Mesenchymal stem cell (in vitro differentiated cells and primary cell): ENCODE measurements around the gene ANTKMT.
A peak's percentile ranks its signal among the peaks of the same experiment; 100 is the strongest.
"Not testable (repeated sequence)": the region's sequence is repeated elsewhere in the genome, so short reads cannot be mapped to it uniquely, and the experiment has no call there.

Experiments used
- DNase-seq: peaks from one replicate; pipeline ENCODE4 v3.0.0-alpha.2; 2013
- H2AFZ ChIP-seq: one replicate; pipeline ENCODE4 v1.6.1; 2013; ENCODE audit warnings: low read depth, mild to moderate bottlenecking, control low read depth, inconsistent platforms, low read length, moderate library complexity
- H2AK5ac ChIP-seq: 2 replicates; pipeline ENCODE4 v1.6.1; 2013; ENCODE audit warnings: low read length, moderate library complexity, mild to moderate bottlenecking, inconsistent platforms; ENCODE audit not compliant: severe bottlenecking
- H2BK120ac ChIP-seq: one replicate; pipeline ENCODE4 v1.6.1; 2013; ENCODE audit warnings: low read depth, mild to moderate bottlenecking, inconsistent platforms, low read length, moderate library complexity
- H2BK12ac ChIP-seq, 2 experiments: one replicate each; pipeline ENCODE4 v1.6.1; 2013; ENCODE audit warnings: inconsistent platforms in 2 of 2, low read length in 2 of 2, mild to moderate bottlenecking in 2 of 2, moderate library complexity in 2 of 2, control low read depth in 1 of 2
- H2BK15ac ChIP-seq: one replicate; pipeline ENCODE4 v1.6.1; 2013; ENCODE audit warnings: mild to moderate bottlenecking, low read depth, inconsistent platforms; ENCODE audit not compliant: poor library complexity, severe bottlenecking
- H2BK5ac ChIP-seq: 2 replicates; pipeline ENCODE4 v1.6.1; 2013; ENCODE audit warnings: low read depth, mild to moderate bottlenecking, low read length, control low read depth, inconsistent platforms; ENCODE audit not compliant: poor library complexity, severe bottlenecking
- H3K14ac ChIP-seq, 2 experiments: one replicate each; pipeline ENCODE4 v1.6.1; 2013; ENCODE audit warnings: inconsistent platforms in 2 of 2, low read length in 2 of 2, control low read depth in 1 of 2, mild to moderate bottlenecking in 1 of 2, moderate library complexity in 1 of 2
- H3K18ac ChIP-seq, 2 experiments: one replicate each; pipeline ENCODE4 v1.6.1; 2013; ENCODE audit warnings: inconsistent platforms in 2 of 2, low read length in 2 of 2, control low read depth in 1 of 2, low read depth in 1 of 2, mild to moderate bottlenecking in 1 of 2
- H3K23ac ChIP-seq, 2 experiments: one replicate each; pipeline ENCODE4 v1.6.1; 2013; ENCODE audit warnings: inconsistent platforms in 2 of 2, low read length in 2 of 2, mild to moderate bottlenecking in 2 of 2, moderate library complexity in 2 of 2, control low read depth in 1 of 2
- H3K27ac ChIP-seq: 2 replicates; pipeline ENCODE4 v1.5.1; 2013; ENCODE audit warnings: mild to moderate bottlenecking, moderate library complexity, low read length, control low read depth, inconsistent platforms; ENCODE audit not compliant: poor library complexity, severe bottlenecking
- H3K27me3 ChIP-seq, 2 experiments: 2 replicates each; pipeline versions ENCODE4 v1.6.1 to v1.7.0; 2013; ENCODE audit warnings: low read length in 2 of 2, mild to moderate bottlenecking in 2 of 2, moderate library complexity in 2 of 2, control low read depth in 1 of 2, inconsistent platforms in 1 of 2; ENCODE audit not compliant: control insufficient read depth in 1 of 2, insufficient read depth in 1 of 2
- H3K36me3 ChIP-seq, 2 experiments: 2 replicates each; pipeline versions ENCODE4 v1.6.1 to v1.7.0; 2013; ENCODE audit warnings: low read length in 2 of 2, control low read depth in 1 of 2, inconsistent platforms in 1 of 2, low read depth in 1 of 2, mild to moderate bottlenecking in 1 of 2; ENCODE audit not compliant: insufficient read depth in 2 of 2, control insufficient read depth in 1 of 2
- H3K4ac ChIP-seq, 2 experiments: one replicate each; pipeline ENCODE4 v1.6.1; 2013; ENCODE audit warnings: inconsistent platforms in 2 of 2, low read length in 2 of 2, mild to moderate bottlenecking in 2 of 2, moderate library complexity in 2 of 2, control low read depth in 1 of 2, low read depth in 1 of 2
- H3K4me1 ChIP-seq: 2 replicates; pipeline ENCODE4 v1.6.1; 2013; ENCODE audit warnings: low read depth, low read length, control low read depth; ENCODE audit not compliant: control insufficient read depth, insufficient read depth
- H3K4me2 ChIP-seq: 2 replicates; pipeline ENCODE4 v1.6.1; 2013; ENCODE audit warnings: low read length, mild to moderate bottlenecking, inconsistent platforms; ENCODE audit not compliant: poor library complexity, severe bottlenecking
- H3K4me3 ChIP-seq, 2 experiments: 2 replicates each; pipeline versions ENCODE4 v1.5.1 to v1.7.0; 2013; ENCODE audit warnings: low read length in 2 of 2, mild to moderate bottlenecking in 2 of 2, control low read depth in 1 of 2, low read depth in 1 of 2; ENCODE audit not compliant: insufficient read depth in 1 of 2
- H3K79me1 ChIP-seq: replicated peaks from 2 replicates; pipeline ENCODE4 v1.6.1; 2013; ENCODE audit warnings: mild to moderate bottlenecking, control low read depth, low read length, inconsistent platforms; ENCODE audit not compliant: poor library complexity, severe bottlenecking
- H3K9ac ChIP-seq: 2 replicates; pipeline ENCODE4 v1.7.0; 2013; ENCODE audit warnings: mild to moderate bottlenecking, low read length, moderate library complexity
- H3K9me3 ChIP-seq: 2 replicates; pipeline ENCODE4 v1.7.0; 2013; ENCODE audit warnings: mild to moderate bottlenecking, low read length; ENCODE audit not compliant: control insufficient read depth
- H4K8ac ChIP-seq: one replicate; pipeline ENCODE4 v1.6.1; 2013; ENCODE audit warnings: inconsistent platforms, mild to moderate bottlenecking, low read length, moderate library complexity
- H4K91ac ChIP-seq: one replicate; pipeline ENCODE4 v1.6.1; 2013; ENCODE audit warnings: mild to moderate bottlenecking, low read length, inconsistent platforms
- WGBS: methylation state at CpG from one replicate; pipeline ENCODE4 v1.1.7; 2013; ENCODE audit warnings: mixed read lengths; 5-methylcytosine and 5-hydroxymethylcytosine counted together

The ANTKMT gene

GRCh38 chr16:689175-689897 is 31.6 kb upstream of the ANTKMT start:
- Histone ChIP-seq H3K79me1 (peaks cover 39% of the 10 kb centered on the region), H2AK5ac (no peak overlapping the region), H3K9me3 (no peaks in the 10 kb centered on the region), H4K91ac (peak overlapping the region; percentile 75), H3K4me1 (peaks cover 43% of the 10 kb centered on the region), H3K4me3 (peak overlapping the region; percentile 78 to 96), H3K4ac (peak overlapping the region; percentile 80 to 88), H3K27me3 (peaks cover 22 to 26% of the 10 kb centered on the region in 2 experiments), H3K4me2 (peak overlapping the region; percentile 85), H2BK15ac (no peak overlapping the region), H2BK12ac (no peak overlapping the region), H4K8ac (peak overlapping the region; percentile 96), H3K18ac (peak overlapping the region in 1 of 2 experiments; percentile 63), H2AFZ (no peak overlapping the region), H2BK120ac (no peak overlapping the region), H3K9ac (peak overlapping the region; percentile 95), H3K23ac (no peak overlapping the region), H3K14ac (no peak overlapping the region), H3K36me3 (peaks cover 25 to 44% of the 10 kb centered on the region in 2 experiments), H2BK5ac (no peak overlapping the region), H3K27ac (no peak overlapping the region)
- 91% methylated on average over 25 of the region's 26 CpGs for WGBS
- DNase-seq = no peak

DNA sequence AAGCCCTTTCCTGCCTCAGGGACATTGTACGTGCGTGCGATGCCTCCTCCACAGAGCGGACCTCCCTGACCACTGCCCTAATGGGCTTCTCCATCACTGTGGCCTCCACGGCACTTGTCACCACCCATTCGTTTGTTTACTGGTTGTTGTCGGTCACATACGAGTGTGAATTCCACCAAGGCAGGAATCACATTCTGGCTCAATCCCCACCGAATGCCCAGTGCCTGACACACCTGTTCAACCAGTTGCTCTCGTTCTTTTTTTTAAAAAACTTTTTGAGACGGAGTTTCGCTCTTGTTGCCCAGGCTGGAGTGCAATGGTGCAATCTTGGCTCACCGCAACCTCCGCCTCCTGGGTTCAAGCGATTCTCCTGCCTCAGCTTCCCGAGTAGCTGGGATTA is 29.7 kb upstream of the ANTKMT start:
- not testable (repeated sequence) for H2BK5ac ChIP-seq, H3K23ac ChIP-seq, H3K4ac ChIP-seq, H4K8ac ChIP-seq, H2AK5ac ChIP-seq, H3K27ac ChIP-seq, H2BK15ac ChIP-seq, H3K9ac ChIP-seq, H2BK12ac ChIP-seq, DNase-seq, H4K91ac ChIP-seq, H2AFZ ChIP-seq, H3K18ac ChIP-seq, H2BK120ac ChIP-seq, H3K4me3 ChIP-seq, H3K9me3 ChIP-seq, H3K4me2 ChIP-seq, H3K14ac ChIP-seq
- peaks cover 17 to 27% of the 10 kb centered on the region in 2 experiments for H3K36me3 ChIP-seq
- 87% methylated on average over 16 of the region's 16 CpGs for WGBS
- H3K27me3 ChIP-seq = peaks cover 41 to 43% of the 10 kb centered on the region in 2 experiments
- peaks cover 39% of the 10 kb centered on the region for H3K4me1 ChIP-seq
- H3K79me1 ChIP-seq = peaks cover 25% of the 10 kb centered on the region

- Histone ChIP-seq H3K9me3 (no peaks in the 10 kb centered on the region), H3K9ac (no peak overlapping the region), H3K27me3 (peaks cover 49% of the 10 kb centered on the region in 2 experiments), H3K4ac (no peak overlapping the region), H3K18ac (no peak overlapping the region), H2BK15ac (no peak overlapping the region), H2BK5ac (no peak overlapping the region), H3K4me1 (peaks cover 37% of the 10 kb centered on the region), H3K14ac (no peak overlapping the region), H2BK120ac (no peak overlapping the region), H2AFZ (no peak overlapping the region), H3K23ac (no peak overlapping the region), H3K27ac (no peak overlapping the region), H2AK5ac (no peak overlapping the region), H3K79me1 (peaks cover 15% of the 10 kb centered on the region), H4K8ac (no peak overlapping the region), H3K36me3 (peaks cover 4 to 16% of the 10 kb centered on the region in 2 experiments), H3K4me2 (no peak overlapping the region), H3K4me3 (no peak overlapping the region), H2BK12ac (no peak overlapping the region), H4K91ac (no peak overlapping the region)
- WGBS = 100% methylated on average over 6 of the region's 10 CpGs
- no peak for DNase-seq
Measured at GRCh38 chr16:692356-693108, 28.4 kb upstream of the ANTKMT start.

- Histone ChIP-seq H3K14ac (no peak overlapping the region), H2AK5ac (no peak overlapping the region)
- WGBS = 54% methylated on average over 22 of the region's 22 CpGs
Measured at GRCh38 chr16:693364-693763, 27.6 kb upstream of the ANTKMT start.

More at GRCh38 chr16:693364-693763, 27.6 kb upstream of the ANTKMT start:
- no peak overlapping the region for H2AFZ ChIP-seq
- no peak overlapping the region for H3K23ac ChIP-seq
- H3K9me3 ChIP-seq = no peaks in the 10 kb centered on the region
- no peak overlapping the region for H2BK5ac ChIP-seq
- H2BK12ac ChIP-seq = no peak overlapping the region
- peaks cover 15% of the 10 kb centered on the region for H3K79me1 ChIP-seq
- no peak overlapping the region for H2BK15ac ChIP-seq
- DNase-seq = no peak
- no peak overlapping the region for H3K9ac ChIP-seq
- H3K36me3 ChIP-seq = peaks cover 0 to 10% of the 10 kb centered on the region in 2 experiments
- no peak overlapping the region for H3K18ac ChIP-seq
- peaks cover 36% of the 10 kb centered on the region for H3K4me1 ChIP-seq
- no peak overlapping the region for H3K4me3 ChIP-seq
- no peak overlapping the region for H2BK120ac ChIP-seq
- H4K91ac ChIP-seq = no peak overlapping the region
- peaks cover 51 to 52% of the 10 kb centered on the region in 2 experiments for H3K27me3 ChIP-seq
- no peak overlapping the region for H3K27ac ChIP-seq
- H3K4ac ChIP-seq = no peak overlapping the region
- H4K8ac ChIP-seq = no peak overlapping the region
- no peak overlapping the region for H3K4me2 ChIP-seq
